Prostate gland (tissue), 2 donors: ENCODE data around the gene GSE1.

ENCODE experiments used
- POLR2A ChIP-seq: fragments of 450-650 bp; IDR thresholded peaks from one replicate; pipeline ENCODE4 v1.6.1; 2016; ENCODE audit warnings: antibody characterized with exemption, mild to moderate bottlenecking
- TF ChIP-seq, protein P1 (sequence below), 4 experiments: fragments of 200-600 bp in 2 of 4; fragments of 450-650 bp in 2 of 4; sonication (generic) in 2 of 4; IDR thresholded peaks; 1 replicate in 3 of 4; 2 replicates in 1 of 4; pipeline ENCODE4 v1.5.1; 2016 to 2019; ENCODE audit warnings: antibody characterized with exemption in 4 of 4, mild to moderate bottlenecking in 2 of 4, moderate library complexity in 2 of 4

DNA sequence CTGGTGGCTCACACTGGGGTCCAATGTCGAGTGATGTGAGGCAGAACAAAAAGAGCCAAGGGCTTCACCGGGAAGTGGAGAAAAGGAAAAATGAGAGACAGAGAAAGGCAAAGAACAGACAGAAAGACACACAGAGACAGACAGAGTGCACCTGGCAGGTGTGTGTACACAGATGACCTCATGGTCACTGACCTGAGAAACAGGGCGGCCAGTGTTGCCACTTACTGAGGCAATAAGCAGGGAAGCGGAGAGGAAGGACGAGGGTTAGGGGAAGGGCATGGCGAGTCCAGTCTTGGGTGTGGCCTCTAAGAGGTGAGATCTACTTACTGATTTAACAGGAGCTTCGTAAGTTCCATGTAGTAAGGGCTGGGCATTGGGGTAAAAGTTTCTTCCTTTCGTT is 68.1 kb downstream of the GSE1 start:
- TF ChIP-seq, protein P1, sequence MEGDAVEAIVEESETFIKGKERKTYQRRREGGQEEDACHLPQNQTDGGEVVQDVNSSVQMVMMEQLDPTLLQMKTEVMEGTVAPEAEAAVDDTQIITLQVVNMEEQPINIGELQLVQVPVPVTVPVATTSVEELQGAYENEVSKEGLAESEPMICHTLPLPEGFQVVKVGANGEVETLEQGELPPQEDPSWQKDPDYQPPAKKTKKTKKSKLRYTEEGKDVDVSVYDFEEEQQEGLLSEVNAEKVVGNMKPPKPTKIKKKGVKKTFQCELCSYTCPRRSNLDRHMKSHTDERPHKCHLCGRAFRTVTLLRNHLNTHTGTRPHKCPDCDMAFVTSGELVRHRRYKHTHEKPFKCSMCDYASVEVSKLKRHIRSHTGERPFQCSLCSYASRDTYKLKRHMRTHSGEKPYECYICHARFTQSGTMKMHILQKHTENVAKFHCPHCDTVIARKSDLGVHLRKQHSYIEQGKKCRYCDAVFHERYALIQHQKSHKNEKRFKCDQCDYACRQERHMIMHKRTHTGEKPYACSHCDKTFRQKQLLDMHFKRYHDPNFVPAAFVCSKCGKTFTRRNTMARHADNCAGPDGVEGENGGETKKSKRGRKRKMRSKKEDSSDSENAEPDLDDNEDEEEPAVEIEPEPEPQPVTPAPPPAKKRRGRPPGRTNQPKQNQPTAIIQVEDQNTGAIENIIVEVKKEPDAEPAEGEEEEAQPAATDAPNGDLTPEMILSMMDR (IDR thresholded peaks at IDR 0.05), result no peak
- TF ChIP-seq POLR2A, result no peak
